PC-9 (cell line): Measurements from ENCODE around the gene PTPRM. TPM values are rescaled to one million over a fixed set of nuclear protein-coding genes. Genes with fewer than 3 reads are reported as not detected.

Experiments
- BruUV-seq: library from RNA; stranded (reverse); fragments of 400-500 nt; replicated peaks from 2 replicates; lab custom pipeline; 2021; lab: Mats Ljungman, UMichigan
- CTCF ChIA-PET: fragments of 300-600 bp; sonication (Branson Sonifier 250); formaldehyde crosslinking; loops from one replicate; lab custom pipeline; 2022; ENCODE audit warnings: antibody characterized with exemption; lab: Charles Lee
- POLR2A ChIA-PET: fragments of 300-600 bp; sonication (Branson Sonifier 250); formaldehyde crosslinking; loops from one replicate; lab custom pipeline; 2022; ENCODE audit warnings: antibody characterized with exemption; ENCODE audit not compliant: unreplicated experiment; lab: Charles Lee
- DNase-seq, 2 experiments: peaks; one replicate each; pipeline versions ENCODE4 v3.0.0 to v3.0.0-alpha.2; 2015 to 2022; ENCODE audit warnings: mixed read lengths in 1 of 2
- H2AFZ ChIP-seq: fragments of 200-600 bp; sonication (generic); 2 replicates; pipeline ENCODE4 v1.8.1; 2017; ENCODE audit warnings: antibody characterized with exemption
- H3F3A ChIP-seq: fragments of 200-600 bp; sonication (generic); 2 replicates; pipeline ENCODE4 v1.8.1; 2017; ENCODE audit warnings: antibody characterized with exemption, mild to moderate bottlenecking, low read depth; ENCODE audit not compliant: insufficient read depth
- H3K27ac ChIP-seq: fragments of 200-600 bp; sonication (generic); 2 replicates; pipeline ENCODE4 v1.6.1; 2016; ENCODE audit warnings: mixed run types
- H3K27me3 ChIP-seq: fragments of 200-600 bp; sonication (generic); 2 replicates; pipeline ENCODE4 v1.6.1; 2016; ENCODE audit warnings: low read depth, mixed run types; ENCODE audit not compliant: insufficient read depth
- H3K36me3 ChIP-seq: fragments of 200-600 bp; sonication (generic); 2 replicates; pipeline ENCODE4 v1.6.1; 2016; ENCODE audit warnings: low read depth, mixed run types
- H3K4me1 ChIP-seq: fragments of 200-600 bp; sonication (generic); replicated peaks from 2 replicates; pipeline ENCODE4 v1.6.1; 2016; ENCODE audit warnings: mixed run types; ENCODE audit not compliant: insufficient read depth
- H3K4me2 ChIP-seq: fragments of 200-600 bp; sonication (generic); 2 replicates; pipeline ENCODE4 v1.6.1; 2017; ENCODE audit warnings: mixed run types
- H3K4me3 ChIP-seq: fragments of 200-600 bp; sonication (generic); 2 replicates; pipeline ENCODE4 v1.6.1; 2016; ENCODE audit warnings: mixed run types
- H3K79me2 ChIP-seq: fragments of 200-600 bp; sonication (generic); 2 replicates; pipeline ENCODE4 v1.6.1; 2017; ENCODE audit warnings: low read depth, mixed run types
- H3K9me2 ChIP-seq: fragments of 200-600 bp; sonication (generic); 2 replicates; pipeline ENCODE4 v1.8.1; 2017; ENCODE audit warnings: mild to moderate bottlenecking; ENCODE audit not compliant: insufficient read depth
- H3K9me3 ChIP-seq: fragments of 200-600 bp; sonication (generic); 2 replicates; pipeline ENCODE4 v1.8.1; 2016; ENCODE audit warnings: low read depth; ENCODE audit not compliant: insufficient read depth
- H4K20me1 ChIP-seq: fragments of 200-600 bp; sonication (generic); 2 replicates; pipeline ENCODE4 v1.8.1; 2017; ENCODE audit not compliant: insufficient read depth
- EZH2 ChIP-seq: fragments of 200-600 bp; sonication (generic); IDR thresholded peaks from 2 replicates; pipeline ENCODE4 v1.8.0; 2017; ENCODE audit warnings: antibody characterized with exemption, low read depth
- intact Hi-C: fragments of 100-400 bp; cut with micrococcal nuclease; formaldehyde crosslinking; loops from one replicate; pipeline ENCODE4 v1.10.0; 2022; ENCODE audit not compliant: unreplicated experiment
- total RNA-seq: library from RNA; stranded (reverse); gene quantifications from 2 replicates; pipeline ENCODE4 v1.2.3, GENCODE V29; 2021
- TF ChIP-seq, protein P1 (sequence below): fragments of 200-600 bp; sonication (generic); conservative IDR thresholded peaks from 2 replicates; pipeline ENCODE4 v1.6.1; 2017; ENCODE audit warnings: mixed run types, antibody characterized with exemption, mild to moderate bottlenecking, moderate library complexity

PTPRM gene
- total RNA-seq, 1 experiment from 2014 or later = 32.5 TPM

GRCh38 chr18:8450898-8451665, 884.0 kb downstream of the PTPRM start:
- no peak overlapping the region for H2AFZ ChIP-seq
- no peaks in the 10 kb centered on the region for H3F3A ChIP-seq
- ChIA-PET CTCF (no interaction called here), POLR2A (no interaction called here)
- H3K4me2 ChIP-seq = no peak overlapping the region
- TF ChIP-seq, protein P1, sequence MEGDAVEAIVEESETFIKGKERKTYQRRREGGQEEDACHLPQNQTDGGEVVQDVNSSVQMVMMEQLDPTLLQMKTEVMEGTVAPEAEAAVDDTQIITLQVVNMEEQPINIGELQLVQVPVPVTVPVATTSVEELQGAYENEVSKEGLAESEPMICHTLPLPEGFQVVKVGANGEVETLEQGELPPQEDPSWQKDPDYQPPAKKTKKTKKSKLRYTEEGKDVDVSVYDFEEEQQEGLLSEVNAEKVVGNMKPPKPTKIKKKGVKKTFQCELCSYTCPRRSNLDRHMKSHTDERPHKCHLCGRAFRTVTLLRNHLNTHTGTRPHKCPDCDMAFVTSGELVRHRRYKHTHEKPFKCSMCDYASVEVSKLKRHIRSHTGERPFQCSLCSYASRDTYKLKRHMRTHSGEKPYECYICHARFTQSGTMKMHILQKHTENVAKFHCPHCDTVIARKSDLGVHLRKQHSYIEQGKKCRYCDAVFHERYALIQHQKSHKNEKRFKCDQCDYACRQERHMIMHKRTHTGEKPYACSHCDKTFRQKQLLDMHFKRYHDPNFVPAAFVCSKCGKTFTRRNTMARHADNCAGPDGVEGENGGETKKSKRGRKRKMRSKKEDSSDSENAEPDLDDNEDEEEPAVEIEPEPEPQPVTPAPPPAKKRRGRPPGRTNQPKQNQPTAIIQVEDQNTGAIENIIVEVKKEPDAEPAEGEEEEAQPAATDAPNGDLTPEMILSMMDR = no peak
- no peak for TF ChIP-seq EZH2
- intact Hi-C loops = no loop called here
- no TSS peak for BruUV-seq
- H3K9me2 ChIP-seq = no peaks in the 10 kb centered on the region
- H3K79me2 ChIP-seq = no peaks in the 10 kb centered on the region
- peak in 1 of 2 experiments; percentile 15 for DNase-seq
- no peak overlapping the region for H3K27ac ChIP-seq
- H3K4me1 ChIP-seq = no peaks in the 10 kb centered on the region
- no peaks in the 10 kb centered on the region for H3K9me3 ChIP-seq
- H3K27me3 ChIP-seq = no peaks in the 10 kb centered on the region
- H3K4me3 ChIP-seq = no peak overlapping the region
- no peaks in the 10 kb centered on the region for H4K20me1 ChIP-seq
- no peaks in the 10 kb centered on the region for H3K36me3 ChIP-seq

DNA sequence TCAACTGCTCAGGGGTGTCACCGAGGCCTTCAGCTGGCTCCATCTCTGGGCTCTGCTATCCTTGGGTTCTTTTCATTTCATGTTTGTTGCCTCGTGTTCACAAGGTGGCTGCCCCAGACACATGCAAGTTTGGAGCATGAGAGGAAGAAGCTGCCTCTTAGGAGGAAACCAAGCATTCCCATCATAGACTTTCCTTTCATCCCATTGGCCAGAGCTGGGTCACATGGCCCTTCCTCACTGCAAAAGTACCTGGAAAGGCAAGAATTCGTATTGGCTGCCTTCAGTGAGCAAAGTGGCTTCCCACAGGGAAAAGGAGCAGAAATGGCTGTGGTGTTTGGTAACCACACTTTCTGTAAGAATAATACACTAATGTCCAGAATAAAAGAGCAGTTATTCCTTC, 886.4 kb downstream of the PTPRM start:
- no peak overlapping the region for H2AFZ ChIP-seq
- TF ChIP-seq, protein P1 = no peak
- TF ChIP-seq EZH2 = no peak

DNA sequence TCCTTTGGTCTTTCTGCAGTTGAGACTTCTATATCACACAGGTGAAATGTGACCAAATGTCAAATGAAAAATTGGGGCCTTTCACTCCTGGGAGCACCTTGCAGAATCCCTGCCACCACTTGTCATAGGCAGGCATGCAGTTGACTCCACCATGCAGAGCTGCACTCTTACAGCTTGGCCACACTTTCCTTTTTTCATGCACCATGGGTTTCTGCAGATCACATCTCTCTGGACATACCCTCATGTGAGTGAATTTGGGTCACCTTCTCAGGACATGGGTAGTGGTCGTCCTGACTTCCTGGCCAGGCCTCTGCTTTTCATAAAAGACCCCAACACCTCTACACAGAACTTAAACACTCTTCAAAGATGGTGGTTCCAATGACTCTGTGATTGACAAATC, 887.0 kb downstream of the PTPRM start:
- H3K36me3 ChIP-seq = no peaks in the 10 kb centered on the region
- CTCF ChIA-PET = no interaction called here
- POLR2A ChIA-PET = no interaction called here
- H3K27me3 ChIP-seq = no peaks in the 10 kb centered on the region
- no peak overlapping the region for H3K4me3 ChIP-seq
- BruUV-seq = no TSS peak
- H2AFZ ChIP-seq = no peak overlapping the region
- intact Hi-C loops = no loop called here
- no peak overlapping the region for H3K4me2 ChIP-seq
- peak in 1 of 2 experiments; percentile 20 for DNase-seq
- H3K9me3 ChIP-seq = no peaks in the 10 kb centered on the region
- TF ChIP-seq, protein P1 = no peak
- no peak for TF ChIP-seq EZH2
- H3K79me2 ChIP-seq = no peaks in the 10 kb centered on the region
- no peaks in the 10 kb centered on the region for H3F3A ChIP-seq
- no peaks in the 10 kb centered on the region for H3K4me1 ChIP-seq
- H3K9me2 ChIP-seq = no peaks in the 10 kb centered on the region
- no peak overlapping the region for H3K27ac ChIP-seq
- H4K20me1 ChIP-seq = no peaks in the 10 kb centered on the region

More for the DNA sequence above, 886.4 kb downstream of the PTPRM start:
- ChIA-PET POLR2A (no interaction called here), CTCF (no interaction called here)
- no peak overlapping the region for H3K4me2 ChIP-seq
- intact Hi-C loops = no loop called here
- H3K27ac ChIP-seq = no peak overlapping the region
- H3K9me2 ChIP-seq = no peaks in the 10 kb centered on the region
- H3K36me3 ChIP-seq = no peaks in the 10 kb centered on the region
- H4K20me1 ChIP-seq = no peaks in the 10 kb centered on the region
- no peak overlapping the region for H3K4me3 ChIP-seq
- no peaks in the 10 kb centered on the region for H3F3A ChIP-seq
- H3K9me3 ChIP-seq = no peaks in the 10 kb centered on the region
- H3K27me3 ChIP-seq = no peaks in the 10 kb centered on the region
- DNase-seq = peak in 1 of 2 experiments; percentile 25
- H3K4me1 ChIP-seq = no peaks in the 10 kb centered on the region
- no peaks in the 10 kb centered on the region for H3K79me2 ChIP-seq
- BruUV-seq = no TSS peak
